ENCODE measurements around the gene TRIM2.

Gene TRIM2

DNA sequence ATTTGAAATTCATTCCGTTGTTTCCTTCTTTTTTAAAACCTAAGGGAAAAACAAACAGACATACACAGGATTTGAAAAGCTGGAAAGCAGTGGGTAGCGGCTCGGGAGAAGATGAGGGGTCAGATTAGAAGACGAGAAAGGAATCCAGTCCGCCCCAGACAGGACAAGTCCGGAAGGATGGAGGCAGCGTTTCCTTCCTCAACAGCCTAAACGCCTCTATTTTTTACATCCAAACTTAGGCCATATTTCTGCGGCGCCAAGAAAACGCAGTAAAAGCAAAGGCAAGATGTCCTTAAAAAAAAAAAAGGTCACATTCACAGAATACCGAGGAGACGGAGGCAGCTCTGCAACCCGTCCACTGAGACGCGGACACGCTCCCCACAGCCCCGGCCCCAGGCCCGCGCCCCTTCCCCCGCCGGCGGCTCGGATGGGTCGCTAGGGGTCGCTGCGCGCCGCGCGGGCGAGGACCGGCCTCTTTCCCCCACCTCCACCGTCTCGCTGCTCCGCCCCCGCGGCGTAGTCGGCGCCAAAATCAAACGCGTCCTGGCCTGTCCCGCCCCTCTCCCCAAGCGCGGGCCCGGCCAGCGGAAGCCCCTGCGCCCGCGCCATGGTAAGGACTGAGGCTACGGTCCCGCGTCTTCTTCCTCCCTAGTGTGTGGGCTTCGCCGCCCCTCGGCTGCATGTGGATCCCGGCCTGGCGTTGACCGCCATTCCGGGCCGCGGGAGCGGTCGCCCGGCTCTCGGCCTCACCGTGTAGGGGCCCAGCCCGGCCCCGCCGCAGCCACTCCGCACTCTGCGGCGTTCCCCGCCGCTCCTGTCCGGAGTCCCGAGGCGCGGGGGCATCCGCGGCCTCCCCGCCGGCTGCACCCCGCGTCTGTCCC lies 140.1 kb downstream of the TRIM2 start, which contains the start of gene MND1:
TSS of gene MND1 (plus strand) at position 558 of the 881 bp plus-strand sequence. CDS start at position 608, 50 bp downstream.
- DNase-seq: peak; percentile 92 to 93

DNA sequence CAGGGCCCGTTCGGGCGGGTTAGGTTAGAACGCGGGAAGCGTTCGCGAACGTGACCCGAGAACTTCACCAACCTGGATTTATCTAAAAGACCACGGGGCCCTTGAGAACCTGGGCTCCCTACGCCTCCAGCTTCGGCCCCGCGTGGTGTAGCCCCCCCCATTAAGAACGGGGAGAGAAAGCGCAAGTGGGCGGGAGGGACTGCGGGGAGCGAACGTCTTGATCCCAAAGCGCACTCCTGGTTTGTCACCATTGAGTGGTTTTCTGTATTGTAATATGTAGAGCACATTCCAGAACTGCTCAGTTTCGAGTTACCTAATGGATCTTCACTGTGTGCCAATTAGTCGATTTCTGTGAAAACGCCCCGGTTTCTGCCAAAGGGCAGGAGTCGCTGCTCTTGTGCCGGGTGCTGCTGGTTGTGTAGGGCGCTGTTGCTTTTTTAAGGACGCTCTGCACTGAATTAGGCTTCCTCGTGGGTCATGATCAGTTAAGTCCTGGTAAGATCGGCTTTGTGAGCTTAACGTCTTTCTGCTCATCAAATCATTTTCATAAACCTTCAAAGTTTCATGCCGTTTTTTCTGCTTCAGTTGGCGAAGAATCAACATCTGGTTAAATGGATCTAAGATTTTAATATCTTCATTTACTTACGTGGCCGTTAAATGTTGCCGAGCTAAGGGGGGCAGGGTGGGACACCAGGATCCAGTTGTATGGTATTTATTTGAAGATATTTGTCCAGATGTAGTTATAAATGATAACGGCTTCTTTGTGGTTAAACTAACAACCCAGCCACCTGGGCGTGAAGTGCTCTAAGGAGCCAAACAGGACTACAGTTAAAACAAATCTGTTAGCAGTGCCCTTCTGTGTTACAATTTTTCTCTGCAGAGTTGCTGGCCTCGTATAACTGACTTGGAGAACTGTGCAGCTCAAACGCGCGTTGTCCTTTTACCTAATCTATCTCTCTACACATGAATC lies 141.1 kb downstream of the TRIM2 start:
- DNase-seq: peak; percentile 32 to 36

- no peak for DNase-seq
Measured at GRCh38 chr4:153346031-153346430, 141.8 kb downstream of the TRIM2 start.

GRCh38 chr4:153346563-153346962 lies 142.3 kb downstream of the TRIM2 start:
- no peak for DNase-seq

DNA sequence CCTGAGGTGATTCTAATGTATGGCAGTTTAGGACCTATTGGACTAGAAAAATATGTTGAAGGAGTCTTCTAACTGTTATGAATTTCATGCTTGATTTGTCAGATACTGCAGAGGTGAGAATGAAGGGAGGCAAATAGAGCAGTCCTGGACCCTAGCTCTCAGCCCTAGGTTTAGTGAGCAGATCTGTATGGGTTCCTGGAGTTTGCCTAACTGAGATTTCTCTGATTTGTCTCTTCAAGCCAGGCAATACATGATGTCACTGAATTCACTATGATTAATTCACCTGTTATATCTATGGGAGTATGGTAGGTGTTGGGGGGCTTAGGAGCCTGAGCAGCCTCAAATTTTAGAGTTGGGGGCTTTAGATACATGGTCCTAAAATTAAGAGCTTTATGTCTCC lies 142.9 kb downstream of the TRIM2 start:
- DNase-seq: no peak

- no peak for DNase-seq
Measured at GRCh38 chr4:153348006-153348405, 143.8 kb downstream of the TRIM2 start.

DNA sequence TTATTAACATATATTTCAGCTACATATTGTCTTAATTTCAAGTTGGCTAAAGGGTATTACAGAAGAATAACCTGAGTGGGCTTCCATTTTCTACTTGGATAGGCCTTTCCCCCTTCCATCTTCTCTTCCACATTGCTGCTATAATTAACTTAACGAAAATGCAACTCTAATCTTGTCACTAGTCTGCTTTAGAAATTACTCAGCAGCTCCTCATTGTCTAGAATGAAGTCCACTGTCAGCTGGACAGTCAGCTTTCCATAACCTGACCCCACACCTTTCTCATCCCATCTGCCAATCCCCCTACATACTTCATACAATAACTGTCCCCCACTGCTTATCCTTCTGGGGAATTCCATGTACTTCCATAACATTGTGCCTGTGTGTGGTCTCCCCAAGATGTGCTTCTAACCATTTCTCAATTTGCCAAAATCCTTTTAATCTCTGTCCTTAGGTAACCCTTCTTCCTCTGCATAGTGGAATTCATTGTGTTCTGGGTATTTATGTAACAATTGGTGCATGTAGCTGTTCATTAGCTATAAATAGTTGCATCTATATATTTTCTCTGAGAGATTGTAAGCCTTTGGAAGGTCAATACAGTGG lies 145.1 kb downstream of the TRIM2 start:
- no peak for DNase-seq

DNA sequence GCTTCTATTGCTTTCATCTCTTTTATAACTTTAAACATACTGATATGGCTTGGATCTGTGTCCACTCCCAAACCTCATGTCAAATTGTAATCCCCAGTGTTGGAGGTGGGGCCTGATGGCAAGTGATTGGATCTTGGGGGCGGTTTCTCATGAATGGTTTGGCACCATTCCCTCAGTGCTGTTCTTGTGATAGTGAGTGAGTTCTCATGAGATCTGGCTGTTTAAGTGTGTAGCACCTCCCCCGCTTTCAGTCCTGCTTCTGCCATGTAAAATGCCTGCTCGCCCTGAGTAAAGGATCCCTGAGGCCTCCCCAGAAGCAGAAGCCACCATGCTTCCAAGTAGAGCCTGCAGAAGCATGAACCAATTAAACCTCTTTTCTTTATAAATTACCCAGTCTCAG lies 157.9 kb downstream of the TRIM2 start:
- DNase-seq: no peak

GRCh38 chr4:153364061-153364460 lies 159.8 kb downstream of the TRIM2 start:
- no peak for DNase-seq

GRCh38 chr4:153365003-153365402 lies 160.8 kb downstream of the TRIM2 start:
- DNase-seq: no peak

- no peak for DNase-seq
Measured at GRCh38 chr4:153366486-153366885, 162.2 kb downstream of the TRIM2 start.

DNA sequence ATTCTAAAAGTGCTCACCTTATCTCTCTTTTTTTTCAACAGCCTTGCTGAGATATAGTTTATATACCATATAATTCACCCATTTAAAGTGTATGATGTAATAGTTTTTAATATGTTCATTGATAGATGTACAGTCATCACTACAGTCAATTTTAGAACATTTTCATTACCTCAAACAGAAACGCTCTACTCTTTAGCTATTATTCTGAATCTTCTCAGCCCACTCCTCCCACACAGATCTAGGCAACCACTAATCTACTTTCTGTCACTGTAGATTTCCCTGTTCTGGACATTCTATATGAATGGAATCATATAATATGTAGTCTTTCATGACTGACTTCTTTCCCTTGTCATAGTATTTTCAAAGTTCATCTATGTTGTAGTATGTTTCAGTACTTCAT lies 162.8 kb downstream of the TRIM2 start:
- no peak for DNase-seq

GRCh38 chr4:153369021-153369420 lies 164.8 kb downstream of the TRIM2 start:
- no peak for DNase-seq

DNA sequence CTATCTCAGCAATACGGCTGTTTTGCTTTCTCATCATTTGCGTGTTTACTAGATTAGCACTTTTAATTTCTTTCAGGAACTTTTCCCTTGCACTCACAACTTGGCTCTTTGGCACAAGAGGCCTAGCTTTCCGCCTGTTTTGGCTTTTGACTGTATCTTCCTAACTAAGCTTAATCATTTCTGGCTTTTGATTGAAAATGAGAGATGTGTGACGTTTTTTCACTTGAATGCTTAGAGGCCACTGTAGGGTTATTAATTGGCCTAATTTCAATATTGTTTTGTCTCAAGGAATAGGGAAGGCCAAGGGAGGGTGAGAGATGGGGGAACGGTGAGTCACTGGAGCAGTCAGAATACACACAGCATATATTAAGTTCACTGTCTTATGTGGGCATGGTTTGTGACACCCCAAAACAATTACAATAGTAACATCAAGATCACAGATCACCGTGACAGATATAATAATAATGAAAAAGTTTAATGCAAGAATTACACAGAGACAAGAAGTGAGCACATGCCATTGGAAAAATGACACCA lies 167.5 kb downstream of the TRIM2 start:
- no peak for DNase-seq

GRCh38 chr4:153372967-153373562 lies 168.8 kb downstream of the TRIM2 start:
- no peak for DNase-seq

DNA sequence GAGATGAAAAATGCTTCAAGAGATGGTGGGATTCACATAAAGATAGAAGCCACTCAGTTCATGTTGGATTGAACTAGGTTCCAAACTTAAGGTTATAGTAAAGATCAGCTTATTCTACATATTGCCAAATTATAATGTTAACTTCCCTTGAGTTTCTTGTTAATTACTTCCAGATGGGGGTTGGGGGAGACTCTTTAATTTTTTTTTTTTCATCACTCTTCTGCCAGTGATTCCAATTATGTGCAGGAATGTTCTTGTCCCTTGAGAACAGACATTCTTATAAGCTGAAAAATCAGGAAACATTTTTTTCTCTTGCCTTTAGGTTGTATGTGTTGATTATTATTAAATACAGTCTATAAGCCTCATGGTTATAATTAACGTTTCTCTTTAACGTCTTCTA lies 170.2 kb downstream of the TRIM2 start:
- DNase-seq: no peak

DNA sequence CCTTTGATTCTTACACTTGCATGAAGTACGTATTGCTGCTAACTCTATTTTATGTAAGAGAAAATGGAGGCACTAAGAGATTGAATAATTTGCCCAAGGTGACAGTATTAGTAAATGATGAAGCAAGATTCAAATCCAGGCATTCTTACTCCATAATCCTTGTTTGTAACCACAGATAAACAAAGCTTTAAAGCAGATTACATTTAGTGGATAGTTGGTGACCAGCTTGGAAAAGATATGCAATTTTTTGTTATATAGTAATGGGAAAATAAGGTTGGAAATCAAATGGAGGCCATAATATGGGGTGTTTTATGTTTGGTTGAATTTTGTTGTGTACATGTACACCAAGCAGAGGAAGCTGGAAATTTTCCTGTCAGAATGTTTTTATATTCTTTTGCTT lies 171.1 kb downstream of the TRIM2 start:
- no peak for DNase-seq

- no peak for DNase-seq
Measured at GRCh38 chr4:153383131-153383530, 178.9 kb downstream of the TRIM2 start.

DNA sequence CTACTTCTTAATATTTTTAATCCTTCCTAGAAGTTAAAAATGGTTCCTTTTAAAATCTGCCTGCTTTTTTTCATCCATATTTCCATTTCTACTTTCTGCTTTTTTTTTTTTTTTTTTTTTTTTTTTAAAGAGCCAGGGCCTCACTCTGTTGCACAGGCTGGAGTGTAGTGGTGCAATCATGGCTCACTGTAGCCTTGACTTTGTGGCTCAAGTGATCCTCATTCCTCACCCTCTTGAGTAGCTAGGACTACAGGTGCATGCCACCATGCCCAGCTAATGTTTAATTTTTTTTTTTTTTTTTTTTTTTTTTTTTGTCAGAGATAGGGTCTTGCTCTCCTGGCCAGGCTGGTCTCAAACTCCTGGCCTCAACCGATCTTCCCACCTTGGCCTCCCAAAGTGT lies 179.9 kb downstream of the TRIM2 start:
- no peak for DNase-seq

- DNase-seq: no peak
Measured at GRCh38 chr4:153385784-153386183, 181.5 kb downstream of the TRIM2 start.

GRCh38 chr4:153387981-153388380 lies 183.7 kb downstream of the TRIM2 start:
- no peak for DNase-seq
